Astrocyte (in vitro differentiated cells and primary cell): ENCODE results near the gene MAP4K2. TPM values are rescaled to one million over a fixed set of nuclear protein-coding genes. Genes with fewer than 3 reads are reported as not detected.

Experiments used
- DNase-seq: peaks from one replicate; pipeline ENCODE4 v3.0.0-alpha.2; 2010; ENCODE audit warnings: low read depth
- FAIRE-seq: peaks from 2 replicates; lab custom pipeline; 2011; peaks lifted over from hg19 to GRCh38; lab: Jason Lieb, UNC
- H2AFZ ChIP-seq: 2 replicates; pipeline ENCODE4 v1.6.0; 2012; ENCODE audit warnings: low read depth, low read length, inconsistent platforms
- H3K27ac ChIP-seq: 2 replicates; pipeline ENCODE4 v1.5.1; 2011; ENCODE audit warnings: low read depth, low read length, inconsistent platforms
- H3K27me3 ChIP-seq: 2 replicates; pipeline ENCODE4 v1.6.0; 2011; ENCODE audit warnings: low read length, inconsistent platforms; ENCODE audit not compliant: insufficient read depth
- H3K36me3 ChIP-seq: 2 replicates; pipeline ENCODE4 v1.5.1; 2011; ENCODE audit warnings: low read length, inconsistent platforms; ENCODE audit not compliant: insufficient read depth
- H3K4me1 ChIP-seq: 2 replicates; pipeline ENCODE4 v1.5.1; 2011; ENCODE audit warnings: low read length, inconsistent platforms; ENCODE audit not compliant: insufficient read depth
- H3K4me2 ChIP-seq: 2 replicates; pipeline ENCODE4 v1.6.0; 2012; ENCODE audit warnings: low read length, inconsistent platforms
- H3K4me3 ChIP-seq: 2 replicates; pipeline ENCODE4 v1.5.1; 2011; ENCODE audit warnings: low read depth, mild to moderate bottlenecking, low read length, inconsistent platforms; ENCODE audit not compliant: insufficient read depth
- H3K79me2 ChIP-seq: 2 replicates; pipeline ENCODE4 v1.6.0; 2012; ENCODE audit warnings: mild to moderate bottlenecking, low read length, inconsistent platforms; ENCODE audit not compliant: insufficient read depth
- H3K9ac ChIP-seq: 2 replicates; pipeline ENCODE4 v1.6.0; 2012; ENCODE audit warnings: mild to moderate bottlenecking, low read length, inconsistent platforms
- H3K9me3 ChIP-seq: 2 replicates; pipeline ENCODE4 v1.5.1; 2012; ENCODE audit warnings: low read depth, mild to moderate bottlenecking, low read length, inconsistent platforms; ENCODE audit not compliant: insufficient read depth
- H4K20me1 ChIP-seq: 2 replicates; pipeline ENCODE4 v1.6.0; 2012; ENCODE audit warnings: low read length, inconsistent platforms; ENCODE audit not compliant: insufficient read depth
- H3K27ac Mint-ChIP-seq: one replicate; pipeline ENCODE4 v1.8.0; 2021; ENCODE audit warnings: mild to moderate bottlenecking, mixed read lengths; ENCODE audit not compliant: unreplicated experiment
- H3K27me3 Mint-ChIP-seq: one replicate; pipeline ENCODE4 v1.8.0; 2021; ENCODE audit warnings: low read depth, mixed read lengths; ENCODE audit not compliant: unreplicated experiment
- H3K36me3 Mint-ChIP-seq: one replicate; pipeline ENCODE4 v1.8.0; 2021; ENCODE audit warnings: low read depth, mixed read lengths; ENCODE audit not compliant: unreplicated experiment
- H3K4me1 Mint-ChIP-seq: one replicate; pipeline ENCODE4 v1.8.0; 2021; ENCODE audit warnings: low read depth, mixed read lengths; ENCODE audit not compliant: unreplicated experiment
- H3K4me3 Mint-ChIP-seq: one replicate; pipeline ENCODE4 v1.8.0; 2021; ENCODE audit warnings: mild to moderate bottlenecking, moderate library complexity, mixed read lengths; ENCODE audit not compliant: unreplicated experiment
- H3K9me3 Mint-ChIP-seq: one replicate; pipeline ENCODE4 v1.8.0; 2021; ENCODE audit warnings: mild to moderate bottlenecking, mixed read lengths; ENCODE audit not compliant: unreplicated experiment
- CTCF ChIP-seq: IDR thresholded peaks from 2 replicates; pipeline ENCODE4 v1.5.1; 2011; ENCODE audit warnings: low read depth, mild to moderate bottlenecking, inconsistent platforms, low read length, moderate library complexity; ENCODE audit not compliant: insufficient read depth
- EZH2 ChIP-seq: IDR thresholded peaks from 2 replicates; pipeline ENCODE4 v1.6.1; 2012; ENCODE audit warnings: mild to moderate bottlenecking, low read length, inconsistent platforms; ENCODE audit not compliant: insufficient read depth
- total RNA-seq: library from RNA; stranded (reverse); gene quantifications from 2 replicates; pipeline ENCODE4 v1.2.1, GENCODE V29; 2021

The MAP4K2 gene
- total RNA-seq, 1 donor from 2014 or later = 11.2 TPM

- no peak for FAIRE-seq
- peaks cover 17% of the 10 kb centered on the region for H3K4me1 ChIP-seq
- H3K4me3 Mint-ChIP-seq = no peak overlapping the region
Observed at GRCh38 chr11:64759131-64759721, 43.8 kb downstream of the MAP4K2 start.

GRCh38 chr11:64758330-64759079 is 44.5 kb downstream of the MAP4K2 start:
- no peak overlapping the region for H3K4me3 ChIP-seq
- no peaks in the 10 kb centered on the region for H3K9me3 Mint-ChIP-seq
- H3K36me3 Mint-ChIP-seq = peaks cover 11% of the 10 kb centered on the region
- FAIRE-seq = no peak
- H2AFZ ChIP-seq = no peak overlapping the region
- no peak overlapping the region for H3K4me3 Mint-ChIP-seq
- peaks cover 8% of the 10 kb centered on the region for H3K36me3 ChIP-seq
- no peaks in the 10 kb centered on the region for H3K79me2 ChIP-seq
- H3K27ac Mint-ChIP-seq = no peak overlapping the region
- H4K20me1 ChIP-seq = peaks cover 31% of the 10 kb centered on the region
- peaks cover 4% of the 10 kb centered on the region for H3K27me3 Mint-ChIP-seq
- H3K4me2 ChIP-seq = no peak overlapping the region
- no peak for DNase-seq
- H3K27ac ChIP-seq = no peak overlapping the region
- no peaks in the 10 kb centered on the region for H3K27me3 ChIP-seq
- no peaks in the 10 kb centered on the region for H3K9me3 ChIP-seq
- H3K4me1 Mint-ChIP-seq = peaks cover 25% of the 10 kb centered on the region
- no peak for TF ChIP-seq CTCF
- no peak for TF ChIP-seq EZH2
- no peak overlapping the region for H3K9ac ChIP-seq
- peaks cover 10% of the 10 kb centered on the region for H3K4me1 ChIP-seq

More at GRCh38 chr11:64759131-64759721, 43.8 kb downstream of the MAP4K2 start:
- peaks cover 31% of the 10 kb centered on the region for H3K4me1 Mint-ChIP-seq
- H3K36me3 ChIP-seq = peaks cover 12% of the 10 kb centered on the region
- H3K79me2 ChIP-seq = no peaks in the 10 kb centered on the region
- H3K27me3 Mint-ChIP-seq = peaks cover 4% of the 10 kb centered on the region
- H3K27ac ChIP-seq = no peak overlapping the region
- no peak overlapping the region for H3K4me2 ChIP-seq
- H4K20me1 ChIP-seq = peaks cover 38% of the 10 kb centered on the region
- H3K27me3 ChIP-seq = no peaks in the 10 kb centered on the region
- H3K36me3 Mint-ChIP-seq = peaks cover 11% of the 10 kb centered on the region
- no peaks in the 10 kb centered on the region for H3K9me3 Mint-ChIP-seq
- H3K27ac Mint-ChIP-seq = peak overlapping the region; percentile 66
- no peak overlapping the region for H3K9ac ChIP-seq
- H2AFZ ChIP-seq = no peak overlapping the region
- no peaks in the 10 kb centered on the region for H3K9me3 ChIP-seq
- no peak for DNase-seq
- TF ChIP-seq EZH2 (no peak), CTCF (no peak)
- H3K4me3 ChIP-seq = no peak overlapping the region
